Upper lobe of right lung (tissue), 1 donor: ENCODE measurements around the gene CCNI. TPM values are rescaled to one million over a fixed set of nuclear protein-coding genes. Genes with fewer than 3 reads are reported as not detected.
A peak's percentile ranks its signal among the peaks of the same experiment; 100 is the strongest.

Experiments used
- ATAC-seq: fragments of 200-7000 bp; cut with Tn5 transposase; one replicate; pipeline ENCODE4 v1.9.1; 2020; ENCODE audit warnings: mild to moderate bottlenecking, moderate library complexity
- DNase-seq: peaks from one replicate; pipeline ENCODE4 v3.0.0-alpha.2; 2020
- H3K27ac ChIP-seq: fragments of 200-600 bp; one replicate; pipeline ENCODE4 v1.8.0; 2022
- H3K27me3 ChIP-seq: fragments of 200-600 bp; one replicate; pipeline ENCODE4 v1.8.0; 2022; ENCODE audit warnings: mild to moderate bottlenecking
- H3K36me3 ChIP-seq: fragments of 200-600 bp; one replicate; pipeline ENCODE4 v1.8.0; 2022
- H3K4me1 ChIP-seq: fragments of 200-600 bp; one replicate; pipeline ENCODE4 v1.8.0; 2022
- H3K4me3 ChIP-seq: fragments of 200-600 bp; one replicate; pipeline ENCODE4 v1.8.0; 2022; ENCODE audit warnings: mild to moderate bottlenecking
- H3K9me3 ChIP-seq: fragments of 200-600 bp; one replicate; pipeline ENCODE4 v1.8.0; 2022
- intact Hi-C: fragments of 100-400 bp; cut with DNase I; formaldehyde crosslinking; loops from one replicate; pipeline ENCODE4 v1.11.0; 2022
- total RNA-seq: library from RNA; stranded (reverse); fragmentation: NEBNext Ultra II Directional; extraction: Animal tissue kit (Norgen Biotek cat#: 25700); gene quantifications from one replicate; pipeline ENCODE4 v1.2.1, GENCODE V29; 2021
- TF ChIP-seq, protein P1 (sequence below): fragments of 200-600 bp; IDR thresholded peaks from one replicate; pipeline ENCODE4 v1.8.0; 2022; ENCODE audit warnings: antibody characterized with exemption
- donor health status: DM: no; HTN: yes; CAD: no; lungs with severe emphysema.

CCNI gene
- total RNA-seq, 1 donor from 2014 or later: 319 TPM

DNA sequence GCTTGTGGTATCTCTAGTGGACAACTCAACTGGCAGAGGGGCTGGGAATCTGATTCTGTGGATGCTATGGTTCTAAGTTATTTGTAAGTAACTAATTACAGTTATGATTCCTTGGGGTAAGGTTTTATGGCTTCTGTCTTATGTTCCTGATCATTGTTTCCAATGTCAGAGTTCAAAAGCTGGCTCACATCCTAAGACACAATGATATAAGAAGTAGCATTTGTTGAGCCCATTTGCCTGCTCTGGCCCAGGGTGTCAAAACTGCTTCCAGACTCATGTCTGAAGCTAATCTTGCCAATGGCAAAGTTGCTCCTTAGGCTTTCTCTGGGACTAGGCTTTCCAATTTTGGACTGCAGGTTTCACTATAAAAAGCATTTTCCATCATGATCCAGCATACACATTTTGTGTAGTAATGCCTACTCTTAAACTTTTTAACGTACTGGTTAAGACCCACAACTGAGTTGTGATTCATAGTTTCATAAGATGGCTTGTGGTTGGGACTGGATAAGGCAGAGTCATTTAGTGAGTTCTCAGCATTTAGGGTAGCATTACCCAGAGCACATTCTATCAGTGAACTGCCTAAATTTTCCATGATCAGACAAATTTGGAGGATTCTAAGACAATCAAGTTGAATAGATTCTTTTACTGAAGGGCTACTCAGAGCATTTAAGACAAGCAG is 50.0 kb downstream of the CCNI start:
- TF ChIP-seq, protein P1, sequence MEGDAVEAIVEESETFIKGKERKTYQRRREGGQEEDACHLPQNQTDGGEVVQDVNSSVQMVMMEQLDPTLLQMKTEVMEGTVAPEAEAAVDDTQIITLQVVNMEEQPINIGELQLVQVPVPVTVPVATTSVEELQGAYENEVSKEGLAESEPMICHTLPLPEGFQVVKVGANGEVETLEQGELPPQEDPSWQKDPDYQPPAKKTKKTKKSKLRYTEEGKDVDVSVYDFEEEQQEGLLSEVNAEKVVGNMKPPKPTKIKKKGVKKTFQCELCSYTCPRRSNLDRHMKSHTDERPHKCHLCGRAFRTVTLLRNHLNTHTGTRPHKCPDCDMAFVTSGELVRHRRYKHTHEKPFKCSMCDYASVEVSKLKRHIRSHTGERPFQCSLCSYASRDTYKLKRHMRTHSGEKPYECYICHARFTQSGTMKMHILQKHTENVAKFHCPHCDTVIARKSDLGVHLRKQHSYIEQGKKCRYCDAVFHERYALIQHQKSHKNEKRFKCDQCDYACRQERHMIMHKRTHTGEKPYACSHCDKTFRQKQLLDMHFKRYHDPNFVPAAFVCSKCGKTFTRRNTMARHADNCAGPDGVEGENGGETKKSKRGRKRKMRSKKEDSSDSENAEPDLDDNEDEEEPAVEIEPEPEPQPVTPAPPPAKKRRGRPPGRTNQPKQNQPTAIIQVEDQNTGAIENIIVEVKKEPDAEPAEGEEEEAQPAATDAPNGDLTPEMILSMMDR: no peak
- ATAC-seq (no peak), DNase-seq (no peak)
- Histone ChIP-seq H3K4me1 (no peaks in the 10 kb centered on the region), H3K9me3 (no peaks in the 10 kb centered on the region), H3K4me3 (no peak overlapping the region), H3K27ac (no peak overlapping the region), H3K27me3 (no peaks in the 10 kb centered on the region), H3K36me3 (peaks cover 65% of the 10 kb centered on the region)
- intact Hi-C loops: no loop called here

DNA sequence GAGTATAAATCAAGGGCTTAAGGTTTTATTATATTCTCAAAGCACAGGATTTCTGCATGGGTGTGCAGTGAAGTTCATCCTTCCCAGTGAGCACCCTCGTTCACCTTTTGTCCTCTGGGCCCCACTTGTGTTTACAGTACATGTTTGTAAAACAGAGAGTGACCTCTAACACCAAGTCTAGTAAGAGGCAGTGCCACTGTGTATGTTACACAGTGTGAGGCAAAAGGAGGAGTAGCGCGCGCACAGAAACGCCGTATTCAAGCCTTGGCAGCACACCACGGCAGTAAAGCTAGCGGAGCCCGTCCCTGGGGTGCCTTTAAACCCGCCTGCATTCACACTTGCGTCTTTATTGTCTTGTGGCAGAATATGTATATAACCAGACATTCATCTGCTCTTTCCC is 51.9 kb downstream of the CCNI start:
- Histone ChIP-seq H3K27ac (no peak overlapping the region), H3K9me3 (no peaks in the 10 kb centered on the region), H3K36me3 (peaks cover 66% of the 10 kb centered on the region), H3K27me3 (no peaks in the 10 kb centered on the region), H3K4me3 (no peak overlapping the region), H3K4me1 (no peaks in the 10 kb centered on the region)
- TF ChIP-seq, protein P1: no peak
- no peak for ATAC-seq
- intact Hi-C loops: no loop called here
- no peak for DNase-seq

GRCh38 chr4:77022560-77023179 is 53.1 kb downstream of the CCNI start:
- peaks cover 58% of the 10 kb centered on the region for H3K36me3 ChIP-seq
- intact Hi-C loops: no loop called here
- no peak overlapping the region for H3K4me3 ChIP-seq
- no peaks in the 10 kb centered on the region for H3K27me3 ChIP-seq
- no peak for DNase-seq
- no peaks in the 10 kb centered on the region for H3K4me1 ChIP-seq
- no peak for ATAC-seq
- no peak overlapping the region for H3K27ac ChIP-seq
- no peaks in the 10 kb centered on the region for H3K9me3 ChIP-seq
- TF ChIP-seq, protein P1: no peak

DNA sequence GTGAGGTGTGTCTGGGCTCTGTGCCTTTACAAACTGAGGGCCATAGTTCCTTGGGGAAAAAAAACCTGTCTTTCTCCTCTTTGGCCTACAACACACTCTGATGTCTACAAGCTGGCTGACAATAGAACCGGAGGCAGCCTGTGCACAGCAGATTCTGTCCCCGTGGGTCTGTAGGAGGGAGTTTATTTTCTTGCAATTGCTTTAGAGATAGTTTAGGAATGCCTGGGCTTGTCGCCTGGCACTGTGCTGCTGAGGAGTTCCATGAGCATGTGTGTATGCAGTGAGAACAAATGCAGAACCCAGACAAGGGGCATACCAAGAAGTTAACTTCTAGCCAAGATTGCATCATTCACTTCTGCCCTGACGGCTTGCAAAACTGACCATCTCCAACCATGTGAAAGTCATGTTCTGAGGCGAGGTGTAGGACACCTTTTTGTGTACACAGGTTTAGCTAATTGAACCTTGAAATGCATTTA is 54.1 kb downstream of the CCNI start:
- Histone ChIP-seq H3K9me3 (no peaks in the 10 kb centered on the region), H3K4me3 (no peak overlapping the region), H3K27me3 (no peaks in the 10 kb centered on the region), H3K4me1 (no peaks in the 10 kb centered on the region), H3K36me3 (peaks cover 56% of the 10 kb centered on the region), H3K27ac (peak overlapping the region; percentile 27)
- intact Hi-C loops: no loop called here
- peak; percentile 89 for ATAC-seq
- DNase-seq: no peak
- TF ChIP-seq, protein P1: no peak

- ATAC-seq: no peak
- TF ChIP-seq, protein P1: no peak
- Histone ChIP-seq H3K4me1 (no peaks in the 10 kb centered on the region), H3K27ac (no peak overlapping the region), H3K27me3 (no peaks in the 10 kb centered on the region), H3K9me3 (no peaks in the 10 kb centered on the region), H3K4me3 (no peak overlapping the region), H3K36me3 (peaks cover 59% of the 10 kb centered on the region)
- intact Hi-C loops: no loop called here
- DNase-seq: no peak
Observed at GRCh38 chr4:77020017-77020416, 55.8 kb downstream of the CCNI start.
